GM23248 (cell line): ENCODE results near the gene MTNR1A. TPM values are rescaled to one million over a fixed set of nuclear protein-coding genes. Genes with fewer than 3 reads are reported as not detected.

Experiments
- DNase-seq: peaks from one replicate; pipeline ENCODE4 v3.0.0-alpha.2; 2015
- H2AFZ ChIP-seq: fragments of 200-600 bp; sonication (generic); 2 replicates; pipeline ENCODE4 v1.6.1; 2016; ENCODE audit warnings: antibody characterized with exemption
- H3F3A ChIP-seq: fragments of 200-600 bp; sonication (generic); 2 replicates; pipeline ENCODE4 v1.6.1; 2016; ENCODE audit warnings: mild to moderate bottlenecking, antibody characterized with exemption, mixed run types; ENCODE audit not compliant: insufficient read depth
- H3K27ac ChIP-seq: fragments of 200-600 bp; sonication (generic); 2 replicates; pipeline ENCODE4 v1.5.1; 2016; ENCODE audit warnings: mild to moderate bottlenecking
- H3K27me3 ChIP-seq: fragments of 200-600 bp; sonication (generic); replicated peaks from 2 replicates; pipeline ENCODE4 v1.6.1; 2016; ENCODE audit warnings: mild to moderate bottlenecking; ENCODE audit not compliant: insufficient read depth
- H3K36me3 ChIP-seq: fragments of 200-600 bp; sonication (generic); 2 replicates; pipeline ENCODE4 v1.6.1; 2016; ENCODE audit warnings: low read depth, mild to moderate bottlenecking
- H3K4me1 ChIP-seq: fragments of 200-600 bp; sonication (generic); 2 replicates; pipeline ENCODE4 v1.6.1; 2016; ENCODE audit warnings: mild to moderate bottlenecking; ENCODE audit not compliant: insufficient read depth
- H3K4me2 ChIP-seq: fragments of 200-600 bp; sonication (generic); one replicate; pipeline ENCODE4 v1.6.1; 2016; ENCODE audit warnings: mild to moderate bottlenecking; ENCODE audit not compliant: unreplicated experiment
- H3K4me3 ChIP-seq: fragments of 200-600 bp; sonication (generic); 2 replicates; pipeline ENCODE4 v1.5.1; 2016; ENCODE audit warnings: mild to moderate bottlenecking
- H3K79me2 ChIP-seq: fragments of 200-600 bp; sonication (generic); 2 replicates; pipeline ENCODE4 v1.6.1; 2016; ENCODE audit warnings: mild to moderate bottlenecking; ENCODE audit not compliant: insufficient read depth
- H3K9ac ChIP-seq: fragments of 200-600 bp; sonication (generic); 2 replicates; pipeline ENCODE4 v1.6.1; 2016; ENCODE audit warnings: mild to moderate bottlenecking
- H3K9me2 ChIP-seq: fragments of 200-600 bp; sonication (generic); 2 replicates; pipeline ENCODE4 v1.6.1; 2016; ENCODE audit warnings: mixed run types, mild to moderate bottlenecking, moderate library complexity; ENCODE audit not compliant: insufficient read depth
- H3K9me3 ChIP-seq: fragments of 200-600 bp; sonication (generic); one replicate; pipeline ENCODE4 v1.6.1; 2017; ENCODE audit warnings: low read depth
- H4K20me1 ChIP-seq: fragments of 200-600 bp; sonication (generic); 2 replicates; pipeline ENCODE4 v1.6.0; 2016; ENCODE audit not compliant: insufficient read depth
- EZH2 ChIP-seq: fragments of 200-600 bp; sonication (generic); IDR thresholded peaks from 2 replicates; pipeline ENCODE4 v1.6.1; 2018; ENCODE audit warnings: antibody characterized with exemption, mild to moderate bottlenecking; ENCODE audit not compliant: insufficient read depth, poor library complexity, severe bottlenecking
- EZH2phosphoT487 ChIP-seq: fragments of 200-600 bp; sonication (generic); IDR thresholded peaks from 2 replicates; pipeline ENCODE4 v1.6.1; 2018; ENCODE audit warnings: antibody characterized with exemption, moderate library complexity, mild to moderate bottlenecking, low read depth; ENCODE audit not compliant: insufficient read depth
- WGBS, 2 experiments: methylation state at CpG; one replicate each; pipeline ENCODE4 v1.1.6; 2015 to 2017; ENCODE audit warnings: low lambda C conversion rate in 2 of 2, low coverage in 1 of 2; ENCODE audit errors: missing lambda C conversion rate in 2 of 2; 5-methylcytosine and 5-hydroxymethylcytosine counted together
- in situ Hi-C: fragments of 300-500 bp; cut with MboI; formaldehyde crosslinking; loops from 2 replicates; pipeline ENCODE4 v1.15.0; 2020
- polyA plus RNA-seq: library from polyadenylated mRNA; unstranded; fragments of >200 nt; fragmentation: Nextera tagmentation; extraction: Ambion mirVana; gene quantifications from 2 replicates; pipeline ENCODE4 v1.2.1, GENCODE V29; 2016
- total RNA-seq: library from RNA; depleted of rRNA; stranded (reverse); fragments of >200 nt; shearing (Covaris generic); gene quantifications from 2 replicates; pipeline ENCODE4 v1.2.3, GENCODE V29; 2014

MTNR1A gene
- total and polyA plus RNA-seq, 2 experiments from 2014 or later: not detected

DNA sequence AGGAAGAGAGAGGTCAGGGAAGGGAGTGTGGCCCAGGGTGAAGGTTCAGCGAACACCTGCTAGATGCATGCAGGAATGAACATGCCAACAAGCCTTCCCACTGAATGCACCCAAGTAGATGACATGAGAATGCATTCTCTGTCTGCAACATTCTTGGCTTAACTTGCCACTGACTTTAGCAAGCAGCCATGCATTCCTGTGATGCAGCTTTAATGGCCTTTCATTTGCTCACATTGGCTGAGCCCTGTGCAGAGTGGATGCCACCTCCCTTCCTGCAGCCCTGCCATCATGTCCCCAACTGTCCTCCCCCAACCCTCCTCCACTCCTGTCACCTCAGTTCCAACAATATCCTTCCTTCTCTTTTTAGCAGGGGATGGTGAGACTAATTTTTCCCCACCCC lies 25.3 kb upstream of the MTNR1A start:
- peaks cover 6% of the 10 kb centered on the region; the same call in 1 of the 2 replicates for H3K79me2 ChIP-seq
- H4K20me1 ChIP-seq: no peaks in the 10 kb centered on the region
- H3K9me3 ChIP-seq: no peaks in the 10 kb centered on the region
- no peak overlapping the region for H3K27ac ChIP-seq
- H3K27me3 ChIP-seq: no peaks in the 10 kb centered on the region
- H3F3A ChIP-seq: peaks cover 7% of the 10 kb centered on the region
- no peaks in the 10 kb centered on the region for H3K9me2 ChIP-seq
- no peak overlapping the region for H3K4me3 ChIP-seq
- no peak for DNase-seq
- H3K4me1 ChIP-seq: no peaks in the 10 kb centered on the region
- no peak for TF ChIP-seq EZH2
- no peak for TF ChIP-seq EZH2phosphoT487
- H2AFZ ChIP-seq: no peak overlapping the region
- WGBS, 2 experiments: 97 to 100% methylated on average over 1 of the region's 1 CpG
- no peak overlapping the region for H3K4me2 ChIP-seq
- no peak overlapping the region for H3K9ac ChIP-seq
- H3K36me3 ChIP-seq: peaks cover 15% of the 10 kb centered on the region
- in situ Hi-C loops: loop anchor here (10.0 kb wide), 1 partner anchor 286 kb away; no protein-coding TSS in a partner anchor

GRCh38 chr4:186570193-186570996 lies 15.0 kb upstream of the MTNR1A start:
- peak; percentile 59 for DNase-seq
- 9 to 10% methylated on average over 23 of the region's 23 CpGs for WGBS, 2 experiments
- Histone ChIP-seq H3K36me3 (no peaks in the 10 kb centered on the region), H4K20me1 (no peaks in the 10 kb centered on the region), H3K4me1 (no peaks in the 10 kb centered on the region), H3K79me2 (no peaks in the 10 kb centered on the region), H3K9me3 (no peaks in the 10 kb centered on the region), H3K27me3 (no peaks in the 10 kb centered on the region), H3K27ac (no peak overlapping the region), H3K4me3 (peak overlapping the region; percentile 51), H2AFZ (peak overlapping the region; percentile 64), H3F3A (no peaks in the 10 kb centered on the region), H3K9ac (peak overlapping the region; percentile 7; the same call in 1 of the 2 replicates), H3K9me2 (no peaks in the 10 kb centered on the region), H3K4me2 (peak overlapping the region; percentile 67)
- TF ChIP-seq EZH2 (no peak), EZH2phosphoT487 (no peak)
- in situ Hi-C loops: loop anchor here (10.0 kb wide), 1 partner anchor 96 kb away; no protein-coding TSS in a partner anchor

DNA sequence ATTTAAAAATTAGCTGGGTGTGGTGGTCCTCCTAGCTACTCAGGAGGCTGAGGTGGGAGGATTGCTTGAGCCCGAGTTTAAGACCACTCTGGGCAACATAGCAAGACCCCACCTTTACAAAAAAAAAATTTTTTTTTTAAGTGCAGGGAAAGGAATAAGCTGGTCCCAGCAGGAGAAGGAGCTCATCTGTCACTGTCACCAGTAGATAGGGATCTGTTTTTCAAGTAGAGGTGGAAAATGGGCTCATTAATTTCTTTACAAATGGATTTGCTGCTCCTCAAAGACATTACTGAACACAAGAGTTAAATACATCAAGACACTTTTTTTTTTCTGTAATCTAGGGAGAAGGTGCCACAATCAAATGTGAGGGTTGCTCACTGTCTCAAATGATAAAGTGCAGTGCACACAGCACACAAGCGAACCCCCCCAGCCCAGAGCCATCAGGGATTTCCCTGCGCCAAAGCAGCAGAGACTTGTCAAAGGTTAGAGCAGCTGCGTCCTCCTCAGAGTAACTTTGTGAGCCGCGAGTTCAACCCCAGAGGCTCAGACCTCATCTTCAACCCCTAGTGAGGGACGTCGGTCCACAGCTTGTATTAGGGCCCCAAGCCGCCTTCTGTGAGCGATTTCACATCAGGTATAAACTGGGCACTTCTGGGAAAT lies 14.3 kb upstream of the MTNR1A start:
- no peaks in the 10 kb centered on the region for H3K4me1 ChIP-seq
- peak overlapping the region; percentile 7; the same call in 1 of the 2 replicates for H3K9ac ChIP-seq
- H3F3A ChIP-seq: no peaks in the 10 kb centered on the region
- H3K27ac ChIP-seq: no peak overlapping the region
- H3K9me2 ChIP-seq: no peaks in the 10 kb centered on the region
- H3K27me3 ChIP-seq: no peaks in the 10 kb centered on the region
- no peaks in the 10 kb centered on the region for H4K20me1 ChIP-seq
- no peaks in the 10 kb centered on the region for H3K79me2 ChIP-seq
- in situ Hi-C loops: loop anchor here (10.0 kb wide), 1 partner anchor 95 kb away; no protein-coding TSS in a partner anchor
- H3K4me3 ChIP-seq: peak overlapping the region; percentile 51
- no peak for DNase-seq
- peak overlapping the region; percentile 64 for H2AFZ ChIP-seq
- peak overlapping the region; percentile 67 for H3K4me2 ChIP-seq
- H3K9me3 ChIP-seq: no peaks in the 10 kb centered on the region
- no peak for TF ChIP-seq EZH2phosphoT487
- no peak for TF ChIP-seq EZH2
- WGBS, 2 experiments: 75 to 81% methylated on average over 10 of the region's 10 CpGs
- no peaks in the 10 kb centered on the region for H3K36me3 ChIP-seq

GRCh38 chr4:186566068-186566467 lies 10.7 kb upstream of the MTNR1A start:
- in situ Hi-C loops: no loop called here
- DNase-seq: no peak
- Histone ChIP-seq H3K27me3 (no peaks in the 10 kb centered on the region), H3K36me3 (no peaks in the 10 kb centered on the region), H3K4me2 (no peak overlapping the region), H3K4me1 (no peaks in the 10 kb centered on the region), H3K9me3 (no peaks in the 10 kb centered on the region), H3K4me3 (no peak overlapping the region), H3K79me2 (no peaks in the 10 kb centered on the region), H3K9me2 (no peaks in the 10 kb centered on the region), H3K9ac (no peak overlapping the region), H3F3A (no peaks in the 10 kb centered on the region), H2AFZ (no peak overlapping the region), H3K27ac (no peak overlapping the region), H4K20me1 (no peaks in the 10 kb centered on the region)
- TF ChIP-seq EZH2phosphoT487: no peak
- TF ChIP-seq EZH2: no peak
- 74% methylated on average over 7 of the region's 7 CpGs for WGBS, 2 experiments
